Measurements from ENCODE around the gene CCL20. TPM values are rescaled to one million over a fixed set of nuclear protein-coding genes. Genes with fewer than 3 reads are reported as not detected.

CCL20 gene
- total and polyA plus RNA-seq, 4 donors, result 8.0 to 712 (median 47.5) TPM

DNA sequence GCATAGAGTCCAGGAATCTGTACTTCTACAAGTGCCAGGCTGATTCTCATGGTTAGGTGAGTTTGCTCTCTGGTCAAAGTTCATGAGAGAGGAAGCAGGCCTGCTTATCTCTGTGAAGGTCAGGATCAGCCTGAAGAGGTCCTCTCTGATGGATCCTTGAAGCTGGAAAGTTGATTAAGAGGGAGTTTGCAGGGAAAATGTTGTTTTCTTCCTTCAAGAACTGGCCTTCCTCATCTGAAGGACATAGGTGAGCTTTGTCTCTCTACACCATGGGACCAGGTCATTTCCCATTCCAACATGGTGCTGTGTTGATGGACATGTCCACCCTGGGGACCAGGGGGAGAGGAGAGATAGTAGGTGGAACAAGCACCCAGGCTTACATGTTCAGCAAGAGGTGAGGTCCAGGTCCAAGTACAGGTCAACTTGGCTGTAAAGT is 14.9 kb downstream of the CCL20 start:
- ATAC-seq (ENCODE audit: insufficient read depth, low FRiP score), result no peak
- TF ChIP-seq, protein P1, sequence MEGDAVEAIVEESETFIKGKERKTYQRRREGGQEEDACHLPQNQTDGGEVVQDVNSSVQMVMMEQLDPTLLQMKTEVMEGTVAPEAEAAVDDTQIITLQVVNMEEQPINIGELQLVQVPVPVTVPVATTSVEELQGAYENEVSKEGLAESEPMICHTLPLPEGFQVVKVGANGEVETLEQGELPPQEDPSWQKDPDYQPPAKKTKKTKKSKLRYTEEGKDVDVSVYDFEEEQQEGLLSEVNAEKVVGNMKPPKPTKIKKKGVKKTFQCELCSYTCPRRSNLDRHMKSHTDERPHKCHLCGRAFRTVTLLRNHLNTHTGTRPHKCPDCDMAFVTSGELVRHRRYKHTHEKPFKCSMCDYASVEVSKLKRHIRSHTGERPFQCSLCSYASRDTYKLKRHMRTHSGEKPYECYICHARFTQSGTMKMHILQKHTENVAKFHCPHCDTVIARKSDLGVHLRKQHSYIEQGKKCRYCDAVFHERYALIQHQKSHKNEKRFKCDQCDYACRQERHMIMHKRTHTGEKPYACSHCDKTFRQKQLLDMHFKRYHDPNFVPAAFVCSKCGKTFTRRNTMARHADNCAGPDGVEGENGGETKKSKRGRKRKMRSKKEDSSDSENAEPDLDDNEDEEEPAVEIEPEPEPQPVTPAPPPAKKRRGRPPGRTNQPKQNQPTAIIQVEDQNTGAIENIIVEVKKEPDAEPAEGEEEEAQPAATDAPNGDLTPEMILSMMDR (IDR thresholded peaks at IDR 0.05; ENCODE audit: control extremely low read depth, extremely low read depth), result no peak

DNA sequence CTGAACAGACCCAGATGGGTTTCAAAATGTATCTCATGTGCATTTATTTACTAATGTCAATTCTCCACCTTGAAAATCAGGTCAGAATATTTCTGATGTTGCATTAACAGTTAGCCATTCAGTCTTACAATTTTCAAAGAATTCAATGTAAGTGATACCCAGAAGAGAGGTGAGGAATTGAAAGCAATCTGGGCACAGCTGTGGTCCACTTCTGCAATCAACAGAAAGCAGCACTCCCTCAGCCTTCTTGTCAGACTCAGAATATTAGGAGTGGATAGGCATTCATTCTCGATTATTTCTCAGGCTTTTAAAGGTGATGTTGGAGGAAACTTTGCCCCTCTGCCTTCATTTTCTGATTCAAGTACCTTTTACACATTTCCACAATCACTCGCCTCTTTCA is 15.7 kb downstream of the CCL20 start:
- DNase-seq (no peak), ATAC-seq (ENCODE audit: insufficient read depth, low FRiP score) (no peak)
- WGBS, 2 donors, result 78 to 92% methylated on average over 2 of the region's 2 CpGs
- Histone ChIP-seq H3K36me3 (ENCODE audit: control insufficient read depth in 4 of 4, insufficient read depth in 4 of 4, low read length in 4 of 4) (no peaks in the 10 kb centered on the region), H3K4me1 (ENCODE audit: control insufficient read depth in 5 of 5, insufficient read depth in 5 of 5, low read length in 5 of 5) (no peaks in the 10 kb centered on the region), H3K4me3 (no peak overlapping the region), H3K9ac (ENCODE audit: insufficient read depth in 1 of 2, low read length in 2 of 2) (no peak overlapping the region), H3K9me3 (ENCODE audit: control insufficient read depth in 4 of 4, insufficient read depth in 3 of 4, low read length in 3 of 4) (no peaks in the 10 kb centered on the region), H3K27me3 (ENCODE audit: control insufficient read depth in 3 of 3, insufficient read depth in 3 of 3, low read length in 2 of 3) (no peaks in the 10 kb centered on the region), H3K27ac (ENCODE audit: low read depth in 1 of 2, low read length in 1 of 2) (no peak overlapping the region)
- TF ChIP-seq, protein P1 (IDR thresholded peaks at IDR 0.05; ENCODE audit: control extremely low read depth, extremely low read depth), result no peak

More for the DNA sequence above, 14.9 kb downstream of the CCL20 start:
- Histone ChIP-seq H3K9me3 (ENCODE audit: control insufficient read depth in 4 of 4, insufficient read depth in 3 of 4, low read length in 3 of 4) (no peaks in the 10 kb centered on the region), H3K4me1 (ENCODE audit: control insufficient read depth in 5 of 5, insufficient read depth in 5 of 5, low read length in 5 of 5) (no peaks in the 10 kb centered on the region), H3K36me3 (ENCODE audit: control insufficient read depth in 4 of 4, insufficient read depth in 4 of 4, low read length in 4 of 4) (no peaks in the 10 kb centered on the region), H3K27me3 (ENCODE audit: control insufficient read depth in 3 of 3, insufficient read depth in 3 of 3, low read length in 2 of 3) (no peaks in the 10 kb centered on the region), H3K27ac (ENCODE audit: low read depth in 1 of 2, low read length in 1 of 2) (no peak overlapping the region), H3K9ac (ENCODE audit: insufficient read depth in 1 of 2, low read length in 2 of 2) (no peak overlapping the region), H3K4me3 (no peak overlapping the region)
- no peak for DNase-seq

- ATAC-seq (ENCODE audit: insufficient read depth, low FRiP score), result no peak
- WGBS, 2 donors, result 89 to 95% methylated on average over 10 of the region's 10 CpGs
- Histone ChIP-seq H3K27me3 (ENCODE audit: control insufficient read depth in 3 of 3, insufficient read depth in 3 of 3, low read length in 2 of 3) (no peaks in the 10 kb centered on the region), H3K36me3 (ENCODE audit: control insufficient read depth in 4 of 4, insufficient read depth in 4 of 4, low read length in 4 of 4) (no peaks in the 10 kb centered on the region), H3K4me3 (no peak overlapping the region), H3K9me3 (ENCODE audit: control insufficient read depth in 4 of 4, insufficient read depth in 3 of 4, low read length in 3 of 4) (no peaks in the 10 kb centered on the region), H3K4me1 (ENCODE audit: control insufficient read depth in 5 of 5, insufficient read depth in 5 of 5, low read length in 5 of 5) (peaks cover 0 to under 1% (median 0%) of the 10 kb centered on the region in 5 donors), H3K9ac (ENCODE audit: insufficient read depth in 1 of 2, low read length in 2 of 2) (no peak overlapping the region), H3K27ac (ENCODE audit: low read depth in 1 of 2, low read length in 1 of 2) (no peak overlapping the region)
- no peak for DNase-seq
- TF ChIP-seq, protein P1 (IDR thresholded peaks at IDR 0.05; ENCODE audit: control extremely low read depth, extremely low read depth), result no peak
Observed at GRCh38 chr2:227834423-227834822, 20.8 kb downstream of the CCL20 start.

Measured in lung (tissue), 12 donors.